HG02798 (cell line): Measurements from ENCODE around the gene PCSK5.
"Not testable (repeated sequence)": the region's sequence is repeated elsewhere in the genome, so short reads cannot be mapped to it uniquely, and the experiment has no call there.

Experiments used
- ATAC-seq: cut with Tn5 transposase; IDR thresholded peaks from one replicate; pipeline ENCODE4 v1.9.1; 2021; ENCODE audit warnings: mild to moderate bottlenecking; ENCODE audit not compliant: unreplicated experiment, poor library complexity

The PCSK5 gene

DNA sequence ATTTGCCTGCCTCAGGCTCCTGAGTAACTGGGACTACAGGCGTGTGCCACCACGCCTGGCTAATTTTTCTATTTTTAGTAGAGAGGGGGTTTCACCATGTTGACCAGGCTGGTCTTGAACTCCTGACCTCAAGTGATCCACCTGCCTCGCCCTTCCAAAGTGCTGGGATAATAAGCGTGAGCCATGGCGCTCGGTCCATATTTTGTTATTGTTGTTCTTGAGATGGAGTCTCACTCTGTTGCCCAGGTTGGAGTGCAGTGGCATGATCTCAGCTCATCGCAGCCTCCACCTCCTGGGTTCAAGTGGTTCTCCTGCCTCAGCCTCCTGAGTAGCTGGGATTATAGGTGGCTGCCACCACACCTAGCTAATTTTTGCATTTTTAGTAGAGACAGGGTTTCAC is 433.6 kb downstream of the PCSK5 start:
- not testable (repeated sequence) for ATAC-seq

DNA sequence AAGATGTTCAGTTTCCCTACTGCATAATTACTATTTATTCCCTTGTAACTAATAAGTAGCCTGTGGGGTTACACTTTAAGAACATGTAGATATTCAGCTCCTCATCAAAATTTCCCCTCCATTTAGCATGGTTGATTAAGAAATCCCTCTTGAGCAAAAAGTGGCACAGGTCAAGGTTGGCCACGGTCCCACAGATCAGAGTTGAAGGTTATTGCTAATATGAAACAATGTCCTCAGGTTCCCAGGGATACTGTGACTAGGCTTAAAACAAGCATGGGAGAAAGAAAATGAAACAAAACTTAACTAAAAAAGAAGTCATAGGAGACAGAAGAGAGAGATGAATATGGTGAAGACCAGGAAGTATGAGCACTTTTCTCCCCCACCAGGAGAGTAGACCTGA is 439.6 kb downstream of the PCSK5 start:
- no peak for ATAC-seq

DNA sequence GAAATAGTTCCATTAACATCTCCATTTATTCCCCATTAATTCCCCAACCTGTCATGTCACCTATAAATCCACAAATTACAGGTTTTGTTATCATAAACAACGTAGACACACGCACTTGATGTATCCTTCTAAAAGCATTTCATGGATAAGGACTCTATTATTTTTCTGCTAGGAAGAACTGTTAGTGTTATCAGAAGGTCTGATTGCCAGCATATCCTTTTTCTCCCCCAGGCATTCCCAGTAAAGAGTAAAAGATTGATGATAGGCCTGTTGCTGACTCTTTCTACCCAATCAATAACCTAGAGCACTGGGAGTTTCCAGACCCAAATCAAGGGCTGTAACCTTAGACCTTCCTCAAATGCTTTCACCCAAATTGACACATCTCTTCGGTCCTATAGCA is 442.9 kb downstream of the PCSK5 start:
- ATAC-seq: no peak

DNA sequence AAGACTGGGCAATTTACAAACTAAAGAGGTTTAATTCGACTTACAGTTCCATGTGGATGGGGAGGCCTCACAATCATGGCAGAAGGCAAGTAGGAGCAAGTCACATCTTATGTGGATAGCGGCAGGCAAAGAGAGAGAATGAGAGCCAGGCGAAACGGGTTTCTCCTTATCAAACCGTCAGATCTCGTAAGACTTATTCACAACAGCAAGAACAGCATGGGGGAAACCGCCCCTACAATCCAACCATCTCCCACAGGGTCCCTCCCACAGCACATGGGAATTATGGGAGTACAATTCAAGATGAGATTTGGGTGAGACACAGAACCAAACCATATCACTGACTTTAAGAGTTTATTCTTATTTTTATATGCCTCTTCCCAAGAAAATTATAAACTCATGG is 443.5 kb downstream of the PCSK5 start:
- no peak for ATAC-seq

DNA sequence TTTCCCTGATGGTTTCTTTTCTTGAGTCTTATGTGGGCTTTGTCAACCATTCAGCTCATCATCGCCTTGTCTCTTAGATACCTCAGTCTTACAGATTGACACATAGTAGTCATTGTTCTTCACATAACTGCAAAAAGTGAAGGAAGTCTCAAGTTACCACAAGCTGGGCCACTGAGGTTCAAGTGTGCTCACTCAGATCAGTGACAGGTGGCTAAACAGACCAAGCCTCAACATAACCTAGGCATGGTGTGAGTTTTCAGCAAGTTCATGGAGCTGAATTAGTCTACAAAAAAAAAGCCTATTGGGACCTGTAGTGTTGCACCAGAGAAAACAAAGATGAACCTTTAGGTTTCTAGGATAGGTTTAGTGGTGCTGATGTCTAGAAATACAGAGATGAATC is 445.6 kb downstream of the PCSK5 start:
- ATAC-seq: no peak

DNA sequence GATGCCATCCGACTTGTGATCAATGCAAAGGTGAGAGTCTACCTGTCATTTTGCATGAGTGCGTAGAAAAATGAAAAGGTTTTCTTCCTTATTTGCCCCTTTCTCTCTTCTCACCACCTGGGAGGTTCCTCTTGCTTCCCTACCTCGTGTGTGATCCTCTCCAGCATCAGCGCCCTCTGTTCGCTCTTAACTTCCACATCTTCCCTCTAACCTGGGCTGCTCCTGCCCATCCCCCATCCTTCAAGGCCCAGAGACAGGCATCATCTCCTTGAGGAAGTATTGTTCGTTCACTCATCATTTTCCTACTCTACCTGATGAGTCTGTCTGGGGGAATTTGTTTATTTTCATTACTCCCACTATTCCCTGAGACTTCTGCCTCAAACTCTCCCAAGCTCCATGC is 447.9 kb downstream of the PCSK5 start:
- ATAC-seq: no peak

DNA sequence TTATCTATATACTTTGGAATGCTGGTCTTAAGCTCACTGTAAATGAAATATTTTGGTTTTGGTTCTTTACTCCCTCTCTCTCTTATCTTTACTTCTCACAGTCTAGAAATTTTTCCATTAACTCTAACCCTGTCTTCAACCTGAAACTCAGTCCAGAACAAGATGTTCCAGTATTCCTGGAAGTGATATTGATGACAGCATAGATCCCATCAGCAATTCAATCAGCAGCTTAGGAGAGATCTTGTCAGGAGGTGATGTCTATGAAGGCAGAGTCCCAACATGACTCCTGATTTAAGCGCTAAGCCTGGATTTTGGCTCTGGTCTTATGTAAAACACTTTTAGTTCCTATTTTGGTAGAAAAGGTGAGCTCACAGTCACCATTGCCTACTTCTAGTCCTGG is 451.1 kb downstream of the PCSK5 start:
- ATAC-seq: no peak

DNA sequence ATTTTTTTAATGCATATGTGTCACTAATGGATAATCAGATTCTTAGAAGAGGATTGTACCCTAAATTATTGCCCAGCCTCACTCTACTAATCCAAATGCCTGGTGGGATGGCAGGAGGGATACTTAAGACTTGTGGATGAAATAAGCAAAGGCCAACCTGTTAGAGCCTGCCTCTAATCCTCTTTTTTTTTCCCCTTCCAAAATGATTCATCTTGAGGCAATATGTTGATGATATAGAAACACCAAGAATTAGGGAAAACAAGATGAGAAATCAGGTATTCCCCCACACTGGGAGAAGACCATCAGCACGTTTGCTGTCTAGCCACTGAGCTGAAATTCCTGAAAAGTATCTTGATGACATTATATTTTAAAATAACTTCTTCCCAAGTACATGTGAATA is 451.7 kb downstream of the PCSK5 start:
- no peak for ATAC-seq

DNA sequence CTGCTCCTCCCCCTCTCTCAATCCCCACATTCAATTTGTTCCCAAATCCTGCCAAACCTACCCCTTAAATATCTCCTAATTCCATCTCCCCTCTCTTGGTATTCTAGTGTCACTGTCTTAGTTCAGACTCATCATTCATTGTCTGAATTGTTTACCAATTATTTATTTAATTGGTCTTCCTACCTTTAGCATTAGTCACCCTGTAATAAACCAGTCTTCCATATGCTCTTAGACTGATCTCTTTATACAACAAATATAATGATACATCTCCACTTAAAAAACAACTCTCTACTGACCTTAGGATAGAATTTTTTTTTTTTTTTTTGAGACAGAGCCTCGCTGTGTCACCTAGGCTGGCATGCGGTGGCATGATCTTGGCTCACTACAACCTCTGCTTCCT is 452.4 kb downstream of the PCSK5 start:
- no peak for ATAC-seq

DNA sequence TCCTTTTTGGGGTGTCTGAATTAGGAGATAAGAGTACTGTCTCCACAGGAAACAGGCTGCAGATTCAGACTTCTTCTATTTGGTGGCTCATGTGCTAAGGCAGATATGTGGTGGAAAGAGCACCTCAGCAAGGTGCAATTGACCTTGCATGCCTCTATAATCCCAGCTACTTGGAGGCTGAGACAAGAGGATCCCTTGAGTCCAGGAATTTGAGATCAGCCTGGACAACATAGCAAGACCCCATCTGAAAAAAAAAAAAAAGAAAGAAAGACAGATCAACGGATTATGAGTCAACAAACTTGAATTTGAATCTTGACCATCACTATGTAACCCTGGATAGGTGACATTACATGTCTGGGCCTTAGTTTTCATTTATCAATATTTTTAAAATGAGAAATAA is 459.4 kb downstream of the PCSK5 start:
- ATAC-seq: no peak

DNA sequence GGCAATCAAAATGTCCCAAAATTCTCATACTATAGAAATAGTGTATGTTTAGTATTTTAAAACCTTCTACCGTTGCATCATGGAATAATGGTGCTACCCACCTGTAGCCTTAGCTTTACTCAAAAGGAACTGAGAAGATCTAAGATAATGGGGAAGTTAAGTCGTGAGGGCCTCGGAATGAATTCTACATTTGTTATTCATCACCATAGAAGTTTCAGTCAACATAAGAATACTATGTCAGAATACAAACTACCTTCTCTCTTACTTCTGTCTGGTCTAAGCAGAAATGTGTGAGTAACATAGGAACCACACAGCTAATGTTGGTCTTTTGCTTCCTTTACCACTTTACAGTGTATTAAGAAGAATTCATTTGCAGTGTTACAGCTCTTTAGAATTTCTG is 460.5 kb downstream of the PCSK5 start:
- no peak for ATAC-seq

DNA sequence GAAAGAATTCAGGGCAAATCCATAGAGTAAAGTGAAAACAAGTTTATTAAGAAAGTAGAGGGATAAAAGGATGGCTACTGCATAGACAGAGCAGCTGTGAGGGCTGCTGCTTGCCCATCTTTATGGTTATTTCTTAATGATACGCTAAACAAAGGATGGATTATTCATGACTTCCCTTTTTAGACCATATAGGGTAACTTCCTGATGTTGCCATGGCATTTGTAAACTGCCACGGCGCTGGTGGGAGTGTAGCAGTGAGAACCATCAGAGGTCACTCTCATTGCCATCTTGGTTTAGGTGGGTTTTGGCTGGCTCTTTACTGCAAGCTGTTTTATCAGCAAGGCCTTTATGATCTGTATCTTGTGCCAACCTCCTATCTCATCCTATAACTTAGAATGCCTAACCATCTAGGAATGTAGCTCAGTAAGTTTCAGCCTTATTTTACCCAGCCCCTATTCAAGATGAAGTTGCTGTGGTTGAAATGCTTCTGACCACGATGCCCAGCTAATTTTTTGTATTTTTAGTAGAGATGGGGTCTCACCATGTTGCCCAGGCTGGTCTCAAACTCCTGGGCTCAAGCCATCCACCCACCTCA is 461.6 kb downstream of the PCSK5 start:
- no peak for ATAC-seq

DNA sequence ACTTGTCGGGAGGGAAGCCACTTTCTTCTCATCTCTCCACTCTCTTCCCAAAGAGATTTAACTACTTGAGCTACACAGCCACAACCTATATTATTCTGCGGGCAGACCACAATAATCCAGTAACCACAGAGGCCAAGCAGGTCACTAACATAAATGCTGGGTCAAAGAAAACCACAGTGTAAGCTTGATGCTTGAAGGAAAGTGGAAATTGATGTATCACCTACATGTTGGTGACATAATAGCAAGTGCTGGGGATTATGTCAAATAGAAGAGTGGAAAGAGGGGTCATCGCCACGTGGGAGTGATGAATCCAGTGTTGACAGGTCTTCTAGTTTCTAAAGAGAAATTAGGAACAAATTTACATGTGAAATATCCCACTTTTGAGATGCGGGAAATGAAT is 462.8 kb downstream of the PCSK5 start:
- no peak for ATAC-seq

DNA sequence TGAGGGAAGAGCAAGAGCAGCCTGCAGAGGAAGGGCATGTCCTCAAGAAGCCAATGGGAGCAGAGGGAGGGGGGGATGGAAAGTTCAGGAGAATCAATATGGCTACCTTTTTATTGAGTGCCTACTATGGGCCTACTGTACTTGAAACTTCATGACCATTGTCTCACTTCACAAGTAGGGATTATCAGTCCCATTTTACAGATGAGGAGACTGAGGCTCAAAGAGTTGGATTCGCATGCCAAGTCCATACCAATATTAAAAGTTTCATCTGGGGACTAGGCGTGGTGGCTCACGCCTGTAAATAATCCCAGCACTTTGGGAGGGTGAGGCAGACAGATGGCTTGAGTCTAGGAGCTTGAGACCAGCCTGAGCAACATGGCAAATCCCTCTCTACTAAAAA is 463.7 kb downstream of the PCSK5 start:
- ATAC-seq: no peak

DNA sequence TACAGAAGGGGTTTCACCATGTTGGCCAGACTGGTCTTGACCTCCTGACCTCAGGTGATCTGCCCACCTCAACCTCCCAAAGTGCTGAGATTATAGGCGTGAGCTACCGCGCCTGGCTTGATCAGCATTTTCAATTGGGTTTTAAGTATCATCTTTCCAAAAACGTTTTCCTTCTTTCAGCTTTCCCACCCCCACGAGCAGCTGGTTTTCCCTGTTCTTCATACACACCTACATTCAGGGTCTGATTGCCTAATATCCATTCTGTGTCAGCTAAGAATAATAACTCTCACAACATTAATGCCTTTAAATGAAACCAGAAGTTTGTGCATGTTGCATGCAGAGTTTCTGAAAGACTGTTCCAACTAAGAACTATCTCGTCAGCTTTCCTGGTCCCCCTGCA is 465.4 kb downstream of the PCSK5 start:
- no peak for ATAC-seq

DNA sequence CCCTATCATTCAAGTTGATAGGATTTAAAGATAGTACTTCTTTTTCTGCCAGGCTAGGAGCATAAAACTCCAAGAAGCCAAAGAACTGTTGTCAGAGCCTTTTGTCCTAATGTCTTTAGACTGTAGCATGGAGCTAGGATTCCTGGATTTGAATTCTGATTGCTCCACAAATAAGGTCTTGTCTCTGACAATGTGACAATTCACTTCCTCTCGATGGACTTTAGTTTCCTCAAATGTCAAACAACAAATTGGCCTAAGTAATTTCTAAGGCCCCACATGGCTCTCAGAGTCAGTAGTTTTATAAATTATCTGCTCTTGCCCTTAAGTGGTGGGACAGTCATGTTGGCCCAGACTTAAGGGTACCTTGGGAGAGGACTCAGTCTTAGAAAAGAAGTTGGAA is 467.1 kb downstream of the PCSK5 start:
- ATAC-seq: no peak

DNA sequence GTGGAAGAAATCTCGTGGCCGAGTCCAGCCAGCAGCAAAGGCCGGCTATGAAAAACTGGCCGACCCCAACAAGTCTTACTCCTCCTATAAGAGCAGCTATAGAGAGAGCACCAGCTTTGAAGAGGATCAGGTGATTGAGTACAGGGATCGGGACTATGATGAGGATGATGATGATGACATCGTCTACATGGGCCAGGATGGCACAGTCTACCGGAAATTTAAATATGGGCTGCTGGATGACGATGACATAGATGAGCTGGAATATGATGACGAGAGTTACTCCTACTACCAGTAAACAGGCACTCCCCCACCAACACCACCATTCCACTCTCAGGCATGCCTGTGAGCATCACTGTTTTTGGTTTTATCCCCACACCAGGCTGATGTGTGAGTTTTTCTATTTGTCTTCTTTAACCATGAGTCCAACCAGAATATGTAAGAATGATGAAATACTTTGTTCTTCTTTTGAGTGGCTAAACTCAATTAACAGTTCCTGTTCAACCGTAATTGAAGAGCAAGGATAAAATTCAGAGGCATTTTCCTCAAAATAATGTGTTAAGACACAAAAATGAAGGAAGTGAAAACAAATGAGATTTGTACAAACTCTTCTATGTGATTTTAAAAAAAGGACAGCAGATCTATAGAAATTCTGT is 468.3 kb downstream of the PCSK5 start:
- ATAC-seq: no peak

DNA sequence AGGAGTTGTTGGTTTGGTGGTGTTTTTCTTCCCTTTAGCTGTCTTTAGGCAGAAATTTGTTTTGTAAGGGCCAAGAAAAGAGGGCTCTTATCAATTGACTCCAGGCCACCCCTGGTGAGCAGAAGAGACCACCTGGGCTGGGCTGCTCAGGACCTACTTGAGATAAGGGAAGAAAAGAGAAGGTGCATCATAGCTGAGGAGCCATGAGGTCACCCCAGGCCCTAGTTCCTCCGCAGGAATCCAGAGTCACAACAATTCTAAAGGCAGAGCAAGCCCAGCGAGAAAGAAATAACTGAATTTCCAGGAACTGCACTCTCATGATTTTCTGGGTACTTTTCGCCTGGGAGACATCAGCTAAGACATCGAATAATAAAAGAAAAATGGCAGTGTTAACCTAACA is 468.9 kb downstream of the PCSK5 start:
- no peak for ATAC-seq

DNA sequence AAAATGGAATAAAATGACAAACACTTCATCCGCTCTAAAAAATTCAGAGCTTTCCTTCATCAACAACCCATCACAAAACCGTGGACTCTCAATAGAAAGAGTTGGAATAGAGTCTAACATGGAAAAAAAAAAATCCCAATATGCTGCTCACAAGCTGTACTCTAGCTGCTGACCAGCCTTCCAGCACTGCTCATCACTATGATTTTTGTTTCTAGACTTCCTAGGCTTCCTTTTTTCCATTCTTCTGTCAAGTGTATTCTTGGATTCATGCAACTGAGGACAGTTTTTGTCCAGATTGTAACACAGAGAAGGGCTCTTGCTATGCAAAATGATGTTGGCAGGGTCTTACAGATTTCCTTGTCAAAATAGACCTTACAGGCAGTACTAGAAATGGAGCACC is 469.3 kb downstream of the PCSK5 start:
- no peak for ATAC-seq

DNA sequence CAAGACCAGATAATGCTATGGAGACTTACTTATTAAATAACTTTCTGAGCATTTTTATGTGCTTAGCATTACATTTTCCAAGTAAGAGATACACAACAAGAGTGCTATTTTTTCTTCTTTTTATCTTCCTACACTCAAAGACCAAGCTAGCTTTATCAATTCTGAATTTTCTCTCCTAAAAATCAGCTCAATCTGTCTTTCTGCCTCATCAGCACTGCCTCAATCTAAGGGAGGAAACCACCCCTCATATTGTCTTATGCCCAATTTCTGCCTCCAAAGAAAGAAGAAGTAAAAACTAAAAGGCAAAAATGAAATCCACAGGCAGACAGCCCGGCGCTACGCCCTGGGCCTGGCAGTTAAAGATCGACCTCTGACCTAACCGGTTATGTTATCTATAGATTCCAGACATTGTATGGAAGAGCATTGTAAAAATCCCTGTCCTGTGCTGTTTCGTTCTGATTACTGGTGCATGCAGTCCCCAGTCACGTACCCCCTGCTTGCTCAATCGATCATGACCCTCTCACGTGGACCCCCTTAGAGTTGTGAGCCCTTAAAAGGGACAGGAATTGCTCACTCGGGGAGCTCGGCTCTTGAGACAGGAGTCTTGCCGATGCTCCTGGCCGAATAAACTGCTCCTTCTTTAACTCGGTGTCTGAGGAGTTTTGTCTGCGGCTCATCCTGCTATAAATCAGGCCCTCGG is 472.0 kb downstream of the PCSK5 start:
- ATAC-seq: not testable (repeated sequence)

DNA sequence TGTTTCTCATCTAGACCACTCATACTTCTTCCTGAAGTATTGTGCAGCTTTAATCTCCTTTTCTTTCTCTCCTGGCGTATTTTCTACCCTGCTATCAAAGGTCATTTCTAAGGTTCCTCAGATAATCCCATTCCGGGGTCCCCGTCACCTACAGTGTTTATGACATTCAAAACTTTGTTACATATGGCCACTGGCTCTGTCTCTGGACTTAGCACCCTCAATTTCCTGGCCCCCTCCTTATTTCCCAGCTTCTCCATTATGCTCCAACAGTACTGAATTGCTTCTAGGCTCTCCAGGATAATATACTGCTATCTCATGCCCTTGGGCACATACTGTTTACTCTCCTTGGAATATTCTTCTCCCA is 472.5 kb downstream of the PCSK5 start:
- ATAC-seq: no peak

DNA sequence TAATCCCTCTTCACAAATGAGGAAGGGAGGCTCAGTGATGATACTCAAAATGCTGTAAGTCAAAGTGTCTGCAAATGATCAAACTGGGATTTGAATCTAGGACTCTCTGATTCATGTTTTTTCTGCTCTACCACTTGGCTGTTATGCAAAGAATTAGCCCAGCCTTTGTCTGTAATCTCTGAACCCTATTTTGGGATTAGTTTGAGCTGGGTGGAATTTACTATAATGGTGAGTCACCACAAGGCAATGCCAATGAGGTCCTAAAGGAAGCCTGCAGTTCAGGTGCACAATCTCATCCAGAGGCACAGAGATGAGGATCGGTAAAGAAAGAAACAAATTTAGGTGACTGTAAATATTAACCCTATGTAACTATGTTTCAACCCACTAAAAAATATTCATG is 474.6 kb downstream of the PCSK5 start:
- ATAC-seq: no peak
